HepG2 (cell line): ENCODE measurements around the gene PRCD. TPM values are rescaled to one million over a fixed set of nuclear protein-coding genes. Genes with fewer than 3 reads are reported as not detected.
A peak's percentile ranks its signal among the peaks of the same experiment; 100 is the strongest.

Source experiments
- ARID2 ChIP-seq: sonication (generic); formaldehyde crosslinking; IDR thresholded peaks from 2 replicates; pipeline ENCODE4 v1.8.1; 2022; ENCODE audit warnings: mild to moderate bottlenecking, missing genetic modification reagents, borderline replicate concordance
- ARNT2 ChIP-seq: sonication (generic); formaldehyde crosslinking; IDR thresholded peaks from 2 replicates; pipeline ENCODE4 v1.8.0; 2022; ENCODE audit warnings: mild to moderate bottlenecking, low read depth, missing genetic modification reagents, moderate library complexity
- CBX1 ChIP-seq: IDR thresholded peaks from one replicate; pipeline ENCODE4 v1.6.1; 2016; ENCODE audit warnings: antibody characterized with exemption, low read depth
- KLF11 ChIP-seq: IDR thresholded peaks from 2 replicates; pipeline ENCODE4 v1.6.1; 2016; ENCODE audit warnings: missing compliant biosample characterization
- MED8 ChIP-seq: sonication (generic); formaldehyde crosslinking; IDR thresholded peaks from 2 replicates; pipeline ENCODE4 v1.8.1; 2023; ENCODE audit warnings: mild to moderate bottlenecking, missing genetic modification reagents; ENCODE audit not compliant: insufficient replicate concordance
- NCOA2 ChIP-seq: sonication (generic); formaldehyde crosslinking; IDR thresholded peaks from 2 replicates; pipeline ENCODE4 v1.8.0; 2022; ENCODE audit warnings: inconsistent platforms
- RXRA ChIP-seq: sonication (generic); formaldehyde crosslinking; IDR thresholded peaks from 2 replicates; pipeline ENCODE4 v1.5.1; 2020; ENCODE audit warnings: missing genetic modification reagents
- RXRB ChIP-seq: IDR thresholded peaks from 2 replicates; pipeline ENCODE4 v1.6.1; 2016; ENCODE audit warnings: borderline replicate concordance, missing genetic modification reagents, missing compliant biosample characterization
- SAP130 ChIP-seq: IDR thresholded peaks from 2 replicates; pipeline ENCODE4 v1.6.1; 2016; ENCODE audit warnings: low read depth
- SNAI1 ChIP-seq: sonication (generic); formaldehyde crosslinking; IDR thresholded peaks from 2 replicates; pipeline ENCODE4 v1.5.0; 2020; ENCODE audit warnings: mild to moderate bottlenecking, missing genetic modification reagents, borderline replicate concordance
- SOX13 ChIP-seq, 3 experiments: fragments of 450-650 bp in 1 of 3; sonication (generic) in 1 of 3; formaldehyde crosslinking in 1 of 3; IDR thresholded peaks in 2 of 3; conservative IDR thresholded peaks in 1 of 3; 2 replicates each; pipeline versions ENCODE4 v1.5.0 to v1.6.1; 2016 to 2020; ENCODE audit warnings: antibody characterized with exemption in 1 of 3, mild to moderate bottlenecking in 1 of 3, missing compliant biosample characterization in 1 of 3, missing genetic modification reagents in 1 of 3, moderate library complexity in 1 of 3
- STAG1 ChIP-seq: sonication (generic); formaldehyde crosslinking; IDR thresholded peaks from 2 replicates; pipeline ENCODE4 v1.4.0; 2020; ENCODE audit warnings: missing genetic modification reagents
- TOPORS ChIP-seq: sonication (generic); formaldehyde crosslinking; IDR thresholded peaks from 2 replicates; pipeline ENCODE4 v1.8.0; 2023; ENCODE audit warnings: mild to moderate bottlenecking, missing genetic modification reagents
- ZFP36L1 ChIP-seq: sonication (generic); formaldehyde crosslinking; IDR thresholded peaks from 2 replicates; pipeline ENCODE4 v1.8.0; 2022; ENCODE audit warnings: mild to moderate bottlenecking, missing genetic modification reagents, moderate library complexity
- ZNF224 ChIP-seq: sonication (generic); formaldehyde crosslinking; IDR thresholded peaks from 2 replicates; pipeline ENCODE4 v1.5.0; 2020; ENCODE audit warnings: mild to moderate bottlenecking, missing genetic modification reagents
- ZNF556 ChIP-seq: sonication (generic); formaldehyde crosslinking; IDR thresholded peaks from 2 replicates; pipeline ENCODE4 v1.4.0; 2020; ENCODE audit warnings: mild to moderate bottlenecking, missing genetic modification reagents, borderline replicate concordance
- ZNF644 ChIP-seq: IDR thresholded peaks from 2 replicates; pipeline ENCODE4 v1.6.1; 2016; ENCODE audit warnings: low read depth
- ZNF850 ChIP-seq: sonication (generic); formaldehyde crosslinking; conservative IDR thresholded peaks from 2 replicates; pipeline ENCODE4 v1.9.0; 2021; ENCODE audit warnings: mild to moderate bottlenecking, missing genetic modification reagents
- polyA plus RNA-seq, 8 experiments: library from polyadenylated mRNA; depleted of rRNA in 3 of 8; stranded (reverse) in 7 of 8; unstranded in 1 of 8; fragments of >200 nt; fragmentation: Illumina TruSeq in 4 of 8; extraction: Trizol in 4 of 8; gene quantifications; 2 replicates each; pipeline versions ENCODE4 v1.2.1 to v1.2.3, GENCODE V29; 2011 to 2016; ENCODE audit warnings: low read depth in 4 of 8, missing spikeins in 1 of 8, mixed read lengths in 1 of 8; ENCODE audit not compliant: insufficient read depth in 1 of 8
- total RNA-seq, 5 experiments: library from RNA; depleted of rRNA; stranded (reverse); fragments of >200 nt; fragmentation: Illumina TruSeq; extraction: Trizol; gene quantifications; 2 replicates each; pipeline ENCODE4 v1.2.3, GENCODE V29; 2016; ENCODE audit warnings: low read depth in 1 of 5
- TF ChIP-seq, protein P1 (sequence below), 2 experiments: sonication (generic) in 1 of 2; formaldehyde crosslinking in 1 of 2; IDR thresholded peaks; 2 replicates each; pipeline versions ENCODE4 v1.4.0 to v1.6.1; 2016 to 2020; ENCODE audit warnings: borderline replicate concordance in 1 of 2, low read depth in 1 of 2, mild to moderate bottlenecking in 1 of 2, missing genetic modification reagents in 1 of 2
- TF ChIP-seq, protein P2 (sequence below): IDR thresholded peaks from 2 replicates; pipeline ENCODE4 v1.6.1; 2016; ENCODE audit warnings: low read depth, missing genetic modification reagents, missing compliant biosample characterization

The PRCD gene
- total and polyA plus RNA-seq, 2 of the 13 experiments (the other 11 are each of a cell fraction or from before 2014, with no cell fraction given), result 0.51 TPM; not detected in 1

DNA sequence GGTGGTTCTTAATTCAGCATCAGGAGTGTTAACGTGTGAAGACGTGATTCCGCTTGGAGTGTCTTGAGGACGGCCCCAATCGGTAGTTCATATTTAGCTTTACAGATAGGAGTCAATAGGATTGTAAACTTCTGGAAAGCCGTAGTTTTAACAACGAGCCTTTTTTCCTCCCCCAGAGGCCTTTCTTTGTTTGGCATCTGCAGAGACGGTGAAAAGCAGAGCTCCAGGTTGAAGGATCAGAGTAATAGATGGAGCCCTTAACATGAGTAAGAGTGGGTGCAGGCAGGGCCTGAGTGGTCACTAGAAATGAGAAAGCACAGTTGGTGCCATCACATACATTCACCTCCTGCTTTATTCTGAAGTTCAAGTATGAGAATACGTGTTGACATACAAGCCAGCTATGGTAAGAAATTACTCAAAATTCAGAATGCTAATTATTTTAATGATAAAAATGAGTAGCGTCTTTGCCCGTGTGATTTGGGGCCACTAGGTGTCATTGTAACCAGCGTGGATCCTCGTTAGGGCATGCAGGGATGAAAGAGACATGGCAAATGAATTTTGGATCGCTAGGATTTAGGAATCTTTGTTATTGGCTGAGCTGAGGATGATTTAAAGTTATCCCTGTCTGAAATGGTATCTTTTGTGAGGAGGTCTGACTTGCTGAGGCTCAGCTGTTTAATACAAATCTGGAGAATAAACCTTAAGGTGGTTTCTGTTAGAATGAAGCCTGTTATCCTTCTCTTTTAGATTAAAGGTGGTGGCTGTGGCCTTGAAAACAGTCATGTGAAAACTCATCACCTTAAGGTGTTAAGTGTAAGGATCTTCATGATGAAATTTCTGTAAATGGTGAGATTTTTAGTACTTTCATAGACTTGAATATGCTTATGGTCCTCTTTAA is 18.6 kb downstream of the PRCD start (continued):
- TF ChIP-seq ZFP36L1, result peak; percentile 38; the same call in 1 of the 2 replicates
- TF ChIP-seq RXRB (CRISPR knock-in tag), result peak; percentile 39; the same call in 1 of the 2 replicates
- TF ChIP-seq ZNF850 (CRISPR knock-in tag), result no peak
- no peak for TF ChIP-seq KLF11 (CRISPR knock-in tag)
- no peak for TF ChIP-seq ARID2
- TF ChIP-seq RXRA (CRISPR knock-in tag), result no peak
- no peak for TF ChIP-seq ZNF224 (CRISPR knock-in tag)
- TF ChIP-seq, protein P1, sequence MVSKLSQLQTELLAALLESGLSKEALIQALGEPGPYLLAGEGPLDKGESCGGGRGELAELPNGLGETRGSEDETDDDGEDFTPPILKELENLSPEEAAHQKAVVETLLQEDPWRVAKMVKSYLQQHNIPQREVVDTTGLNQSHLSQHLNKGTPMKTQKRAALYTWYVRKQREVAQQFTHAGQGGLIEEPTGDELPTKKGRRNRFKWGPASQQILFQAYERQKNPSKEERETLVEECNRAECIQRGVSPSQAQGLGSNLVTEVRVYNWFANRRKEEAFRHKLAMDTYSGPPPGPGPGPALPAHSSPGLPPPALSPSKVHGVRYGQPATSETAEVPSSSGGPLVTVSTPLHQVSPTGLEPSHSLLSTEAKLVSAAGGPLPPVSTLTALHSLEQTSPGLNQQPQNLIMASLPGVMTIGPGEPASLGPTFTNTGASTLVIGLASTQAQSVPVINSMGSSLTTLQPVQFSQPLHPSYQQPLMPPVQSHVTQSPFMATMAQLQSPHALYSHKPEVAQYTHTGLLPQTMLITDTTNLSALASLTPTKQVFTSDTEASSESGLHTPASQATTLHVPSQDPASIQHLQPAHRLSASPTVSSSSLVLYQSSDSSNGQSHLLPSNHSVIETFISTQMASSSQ (IDR thresholded peaks at IDR 0.05; ENCODE audit: low read depth), result no peak
- TF ChIP-seq, protein P1 (CRISPR knock-in tag; IDR thresholded peaks at IDR 0.05; ENCODE audit: borderline replicate concordance), result no peak
- TF ChIP-seq ZNF556, result no peak
- TF ChIP-seq NCOA2 (CRISPR knock-in tag), result no peak
- TF ChIP-seq CBX1, result no peak
- TF ChIP-seq STAG1 (CRISPR knock-in tag), result peak; percentile 70
- no peak for TF ChIP-seq SOX13 (IDR thresholded peaks at IDR 0.05)
- TF ChIP-seq SOX13 (CRISPR knock-in tag; conservative IDR thresholded peaks at IDR 0.05 in 1 of 2, IDR thresholded peaks at IDR 0.05 in 1 of 2), result peak in 1 of 2 experiments; percentile 3; a peak in 1 of 4 replicates
- TF ChIP-seq TOPORS (CRISPR knock-in tag), result no peak
- TF ChIP-seq ZNF644, result no peak
- no peak; the same call in 1 of the 2 replicates for TF ChIP-seq ARNT2 (CRISPR knock-in tag)
- TF ChIP-seq, protein P2, sequence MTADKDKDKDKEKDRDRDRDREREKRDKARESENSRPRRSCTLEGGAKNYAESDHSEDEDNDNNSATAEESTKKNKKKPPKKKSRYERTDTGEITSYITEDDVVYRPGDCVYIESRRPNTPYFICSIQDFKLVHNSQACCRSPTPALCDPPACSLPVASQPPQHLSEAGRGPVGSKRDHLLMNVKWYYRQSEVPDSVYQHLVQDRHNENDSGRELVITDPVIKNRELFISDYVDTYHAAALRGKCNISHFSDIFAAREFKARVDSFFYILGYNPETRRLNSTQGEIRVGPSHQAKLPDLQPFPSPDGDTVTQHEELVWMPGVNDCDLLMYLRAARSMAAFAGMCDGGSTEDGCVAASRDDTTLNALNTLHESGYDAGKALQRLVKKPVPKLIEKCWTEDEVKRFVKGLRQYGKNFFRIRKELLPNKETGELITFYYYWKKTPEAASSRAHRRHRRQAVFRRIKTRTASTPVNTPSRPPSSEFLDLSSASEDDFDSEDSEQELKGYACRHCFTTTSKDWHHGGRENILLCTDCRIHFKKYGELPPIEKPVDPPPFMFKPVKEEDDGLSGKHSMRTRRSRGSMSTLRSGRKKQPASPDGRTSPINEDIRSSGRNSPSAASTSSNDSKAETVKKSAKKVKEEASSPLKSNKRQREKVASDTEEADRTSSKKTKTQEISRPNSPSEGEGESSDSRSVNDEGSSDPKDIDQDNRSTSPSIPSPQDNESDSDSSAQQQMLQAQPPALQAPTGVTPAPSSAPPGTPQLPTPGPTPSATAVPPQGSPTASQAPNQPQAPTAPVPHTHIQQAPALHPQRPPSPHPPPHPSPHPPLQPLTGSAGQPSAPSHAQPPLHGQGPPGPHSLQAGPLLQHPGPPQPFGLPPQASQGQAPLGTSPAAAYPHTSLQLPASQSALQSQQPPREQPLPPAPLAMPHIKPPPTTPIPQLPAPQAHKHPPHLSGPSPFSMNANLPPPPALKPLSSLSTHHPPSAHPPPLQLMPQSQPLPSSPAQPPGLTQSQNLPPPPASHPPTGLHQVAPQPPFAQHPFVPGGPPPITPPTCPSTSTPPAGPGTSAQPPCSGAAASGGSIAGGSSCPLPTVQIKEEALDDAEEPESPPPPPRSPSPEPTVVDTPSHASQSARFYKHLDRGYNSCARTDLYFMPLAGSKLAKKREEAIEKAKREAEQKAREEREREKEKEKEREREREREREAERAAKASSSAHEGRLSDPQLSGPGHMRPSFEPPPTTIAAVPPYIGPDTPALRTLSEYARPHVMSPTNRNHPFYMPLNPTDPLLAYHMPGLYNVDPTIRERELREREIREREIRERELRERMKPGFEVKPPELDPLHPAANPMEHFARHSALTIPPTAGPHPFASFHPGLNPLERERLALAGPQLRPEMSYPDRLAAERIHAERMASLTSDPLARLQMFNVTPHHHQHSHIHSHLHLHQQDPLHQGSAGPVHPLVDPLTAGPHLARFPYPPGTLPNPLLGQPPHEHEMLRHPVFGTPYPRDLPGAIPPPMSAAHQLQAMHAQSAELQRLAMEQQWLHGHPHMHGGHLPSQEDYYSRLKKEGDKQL (CRISPR knock-in tag), result no peak
- TF ChIP-seq SAP130 (CRISPR knock-in tag), result peak; percentile 40
- TF ChIP-seq MED8 (CRISPR knock-in tag), result no peak
- no peak for TF ChIP-seq SNAI1
